H1 (cell line): Measurements from ENCODE around the gene DDX49. TPM values are rescaled to one million over a fixed set of nuclear protein-coding genes. Genes with fewer than 3 reads are reported as not detected.

Source experiments
- CTCF ChIA-PET: fragments of 300-600 bp; sonication (Branson Sonifier 250); formaldehyde crosslinking; loops from one replicate; lab custom pipeline; 2021; ENCODE audit not compliant: partially characterized antibody; lab: Charles Lee
- POLR2A ChIA-PET: fragments of 300-600 bp; sonication (Branson Sonifier 250); formaldehyde crosslinking; loops from one replicate; lab custom pipeline; 2021; ENCODE audit warnings: inconsistent platforms; ENCODE audit not compliant: partially characterized antibody; lab: Charles Lee
- DNase-seq, 2 experiments: peaks; one replicate each; pipeline versions ENCODE4 v3.0.0 to v3.0.0-alpha.2; 2010 to 2022; ENCODE audit warnings: low spot score in 2 of 2, low read depth in 1 of 2, mixed read lengths in 1 of 2
- FAIRE-seq: peaks from 2 replicates; lab custom pipeline; 2011; peaks lifted over from hg19 to GRCh38; lab: Jason Lieb, UNC
- H2AFZ ChIP-seq: 2 replicates; pipeline ENCODE4 v1.8.1; 2012; ENCODE audit warnings: low read length, inconsistent platforms
- H2AK5ac ChIP-seq: 2 replicates; pipeline ENCODE4 v1.6.1; 2013; ENCODE audit warnings: low read depth, low read length
- H2BK120ac ChIP-seq: replicated peaks from 2 replicates; pipeline ENCODE3; 2013; ENCODE audit warnings: low read depth, low read length, inconsistent platforms
- H2BK12ac ChIP-seq: 2 replicates; pipeline ENCODE4 v1.6.1; 2013; ENCODE audit warnings: low read depth, low read length
- H2BK15ac ChIP-seq: 2 replicates; pipeline ENCODE4 v1.6.1; 2013; ENCODE audit warnings: low read length
- H2BK20ac ChIP-seq: 2 replicates; pipeline ENCODE4 v1.6.1; 2013; ENCODE audit warnings: low read length
- H2BK5ac ChIP-seq: 2 replicates; pipeline ENCODE4 v1.6.1; 2013; ENCODE audit warnings: low read depth, low read length
- H3K14ac ChIP-seq: 2 replicates; pipeline ENCODE4 v1.6.1; 2013; ENCODE audit warnings: inconsistent platforms; ENCODE audit not compliant: insufficient read length
- H3K18ac ChIP-seq: 2 replicates; pipeline ENCODE4 v1.6.1; 2013; ENCODE audit warnings: low read length; ENCODE audit errors: extremely low read depth
- H3K23ac ChIP-seq: 2 replicates; pipeline ENCODE4 v1.6.1; 2013; ENCODE audit warnings: inconsistent platforms; ENCODE audit not compliant: insufficient read length
- H3K23me2 ChIP-seq: 2 replicates; pipeline ENCODE4 v1.6.1; 2013; ENCODE audit warnings: low read depth, low read length
- H3K27ac ChIP-seq: 2 replicates; pipeline ENCODE4 v1.6.1; 2011; ENCODE audit warnings: low read depth, low read length, inconsistent platforms
- H3K27me3 ChIP-seq, 4 experiments: replicated peaks in 1 of 4; 1 replicate in 1 of 4; 2 replicates in 3 of 4; pipeline versions ENCODE4 v1.6.1 to v1.8.1; 2011 to 2013; ENCODE audit warnings: low read length in 3 of 4, mild to moderate bottlenecking in 3 of 4, inconsistent platforms in 2 of 4, mixed read lengths in 2 of 4, moderate library complexity in 1 of 4; ENCODE audit not compliant: control insufficient read depth in 3 of 4, insufficient read depth in 3 of 4; ENCODE audit errors: extremely low read depth in 1 of 4
- H3K36me3 ChIP-seq, 4 experiments: 2 replicates each; pipeline versions ENCODE4 v1.6.1 to v1.8.1; 2011 to 2013; ENCODE audit warnings: mild to moderate bottlenecking in 4 of 4, low read length in 3 of 4, moderate library complexity in 2 of 4, control low read depth in 1 of 4, inconsistent platforms in 1 of 4; ENCODE audit not compliant: insufficient read depth in 4 of 4, control insufficient read depth in 2 of 4
- H3K4ac ChIP-seq: replicated peaks from 2 replicates; pipeline ENCODE3; 2013; ENCODE audit warnings: low read length, low read depth, mixed read lengths, inconsistent platforms; ENCODE audit not compliant: insufficient read length
- H3K4me1 ChIP-seq, 4 experiments: replicated peaks in 1 of 4; 1 replicate in 1 of 4; 2 replicates in 3 of 4; pipeline versions ENCODE4 v1.6.1 to v1.8.1; 2011 to 2013; ENCODE audit warnings: low read length in 3 of 4, inconsistent platforms in 2 of 4, mixed read lengths in 1 of 4; ENCODE audit not compliant: insufficient read depth in 4 of 4, control insufficient read depth in 3 of 4
- H3K4me2 ChIP-seq, 2 experiments: 2 replicates each; pipeline versions ENCODE4 v1.6.1 to v1.8.1; 2011 to 2013; ENCODE audit warnings: low read depth in 2 of 2, low read length in 2 of 2, control low read depth in 1 of 2, inconsistent platforms in 1 of 2, mild to moderate bottlenecking in 1 of 2; ENCODE audit not compliant: insufficient read depth in 1 of 2
- H3K4me3 ChIP-seq, 4 experiments: fragments of 200-600, 300-600 bp in 1 of 4; sonication (generic), shearing (Covaris generic), sonication (Bioruptor Twin) in 1 of 4; 2 replicates each; pipeline versions ENCODE4 v1.5.1 to v1.8.1; 2011 to 2016; ENCODE audit warnings: low read length in 4 of 4, low read depth in 3 of 4, control low read depth in 2 of 4, inconsistent platforms in 2 of 4, mild to moderate bottlenecking in 2 of 4, mixed read lengths in 1 of 4, moderate library complexity in 1 of 4; ENCODE audit not compliant: insufficient read depth in 2 of 4; ENCODE audit errors: extremely low read depth in 1 of 4
- H3K56ac ChIP-seq: replicated peaks from 2 replicates; pipeline ENCODE3; 2013; ENCODE audit warnings: low read depth, mild to moderate bottlenecking, mixed read lengths, low read length, inconsistent platforms; ENCODE audit not compliant: insufficient read length
- H3K79me1 ChIP-seq: 2 replicates; pipeline ENCODE4 v1.6.1; 2013; ENCODE audit warnings: low read depth, low read length, control low read depth
- H3K79me2 ChIP-seq, 2 experiments: 2 replicates each; pipeline versions ENCODE4 v1.6.1 to v1.8.1; 2012 to 2013; ENCODE audit warnings: low read length in 2 of 2, mild to moderate bottlenecking in 2 of 2, inconsistent platforms in 1 of 2; ENCODE audit not compliant: insufficient read depth in 2 of 2, control insufficient read depth in 1 of 2
- H3K9ac ChIP-seq, 4 experiments: replicated peaks in 1 of 4; 1 replicate in 1 of 4; 2 replicates in 3 of 4; pipeline versions ENCODE4 v1.6.1 to v1.8.1; 2011 to 2013; ENCODE audit warnings: low read depth in 3 of 4, low read length in 3 of 4, control low read depth in 2 of 4, mild to moderate bottlenecking in 2 of 4, moderate library complexity in 2 of 4, inconsistent platforms in 1 of 4; ENCODE audit errors: extremely low read depth in 1 of 4
- H3K9me3 ChIP-seq, 2 experiments: 2 replicates each; pipeline versions ENCODE4 v1.6.1 to v1.8.1; 2012 to 2013; ENCODE audit warnings: mild to moderate bottlenecking in 2 of 2, moderate library complexity in 2 of 2, control low read depth in 1 of 2, inconsistent platforms in 1 of 2, low read depth in 1 of 2, low read length in 1 of 2, mixed read lengths in 1 of 2; ENCODE audit not compliant: insufficient read depth in 2 of 2
- H4K20me1 ChIP-seq, 2 experiments: replicated peaks in 1 of 2; 2 replicates each; pipeline versions ENCODE3 to v1.8.1; 2011 to 2013; ENCODE audit warnings: inconsistent platforms in 2 of 2, low read length in 2 of 2, mild to moderate bottlenecking in 1 of 2; ENCODE audit not compliant: insufficient read depth in 2 of 2, control insufficient read depth in 1 of 2
- H4K5ac ChIP-seq: 2 replicates; pipeline ENCODE4 v1.6.1; 2013; ENCODE audit warnings: low read length, low read depth, mixed read lengths, inconsistent platforms; ENCODE audit not compliant: insufficient read length
- H4K8ac ChIP-seq: 2 replicates; pipeline ENCODE4 v1.8.0; 2013; ENCODE audit warnings: mild to moderate bottlenecking, moderate library complexity, low read length, inconsistent platforms; ENCODE audit not compliant: insufficient read depth; ENCODE audit errors: extremely low read depth
- H4K91ac ChIP-seq: replicated peaks from 2 replicates; pipeline ENCODE3; 2013; ENCODE audit warnings: low read length, mixed read lengths, inconsistent platforms; ENCODE audit not compliant: insufficient read length
- GABPA ChIP-seq: IDR thresholded peaks from 2 replicates; pipeline ENCODE4 v1.6.1; 2011; ENCODE audit warnings: mild to moderate bottlenecking, low read length, moderate library complexity, borderline replicate concordance; ENCODE audit not compliant: insufficient read depth
- MAX ChIP-seq: IDR thresholded peaks from 2 replicates; pipeline ENCODE4 v1.6.1; 2012; ENCODE audit warnings: inconsistent platforms
- WGBS, 2 experiments: shearing (Covaris generic) in 1 of 2; methylation state at CpG; one replicate each; pipeline versions ENCODE4 v1.1.6 to v1.1.7; 2013 to 2015; ENCODE audit warnings: low lambda C conversion rate in 2 of 2, mixed read lengths in 2 of 2, inconsistent platforms in 1 of 2, low coverage in 1 of 2, missing lambda C conversion rate in 1 of 2; ENCODE audit not compliant: insufficient replicate concordance in 2 of 2, insufficient coverage in 1 of 2, insufficient read length in 1 of 2; ENCODE audit errors: extremely low coverage in 1 of 2, missing lambda C conversion rate in 1 of 2; 5-methylcytosine and 5-hydroxymethylcytosine counted together
- polyA plus RNA-seq, 7 experiments: library from polyadenylated mRNA; depleted of rRNA in 3 of 7; stranded (reverse) in 5 of 7; unstranded in 2 of 7; fragments of >200 nt in 5 of 7; fragments of 200-250 nt in 2 of 7; gene quantifications; 1 replicate in 5 of 7; 2 replicates in 1 of 7; 4 replicates in 1 of 7; pipeline versions ENCODE4 v1.2.1 to v1.2.3, GENCODE V29; 2011 to 2013; ENCODE audit warnings: missing spikeins in 2 of 7, mixed read lengths in 2 of 7
- total RNA-seq: library from RNA; stranded (reverse); fragmentation: NEBNext Ultra II Directional; extraction: Animal tissue kit (Norgen Biotek cat#: 25700); gene quantifications from 2 replicates; pipeline ENCODE4 v1.2.1, GENCODE V29; 2021

The DDX49 gene
- total and polyA plus RNA-seq, 2 of the 8 experiments (the other 6 are each of a cell fraction or from before 2014, with no cell fraction given), result 41.3 to 46.5 TPM

- H4K8ac ChIP-seq, result no peak overlapping the region
- no peak overlapping the region for H2BK5ac ChIP-seq
- H2BK15ac ChIP-seq, result no peak overlapping the region
- no peak overlapping the region for H3K4ac ChIP-seq
- H3K14ac ChIP-seq, result no peak overlapping the region
- no peak overlapping the region for H4K5ac ChIP-seq
- no peak overlapping the region for H3K27ac ChIP-seq
- H3K4me3 ChIP-seq, result peak overlapping the region in 2 of 4 experiments; percentile 11 to 49; a peak in 3 of 8 replicates
- no peak for TF ChIP-seq GABPA
- TF ChIP-seq MAX, result peak; percentile 16
- H3K79me1 ChIP-seq, result no peaks in the 10 kb centered on the region; the same call in 1 of the 2 replicates
- FAIRE-seq (no peak), DNase-seq (peak in 1 of 2 experiments; percentile 96)
- H3K56ac ChIP-seq, result no peak overlapping the region
- no peaks in the 10 kb centered on the region for H3K9me3 ChIP-seq
- H3K4me2 ChIP-seq, result peak overlapping the region; percentile 57 to 59
- CTCF ChIA-PET, result interaction anchor here (0.9 to 1.5 kb wide), 2 partner anchors 25 to 126 kb away, joined by 3 to 4 read pairs; partner anchors contain the start of gene CERS1
- H3K36me3 ChIP-seq, result peaks cover 6 to 16% (median 12%) of the 10 kb centered on the region in 4 experiments; a peak in 6 of 8 replicates
- peaks cover 0 to 2% (median 0%) of the 10 kb centered on the region in 4 experiments; a peak in 1 of 7 replicates for H3K27me3 ChIP-seq
- peaks cover 0 to 13% (median 4%) of the 10 kb centered on the region in 4 experiments; a peak in 4 of 7 replicates for H3K4me1 ChIP-seq
- H2BK120ac ChIP-seq, result no peak overlapping the region
- peaks cover 5 to 10% of the 10 kb centered on the region in 2 experiments for H4K20me1 ChIP-seq
- H3K23ac ChIP-seq, result no peak overlapping the region
- POLR2A ChIA-PET, result interaction anchor here (1.1 to 1.4 kb wide), 4 partner anchors 16 to 197 kb away, joined by 3 to 4 read pairs (median 3); no protein-coding TSS in a partner anchor
- no peak overlapping the region for H2AK5ac ChIP-seq
- no peak overlapping the region for H2BK20ac ChIP-seq
- H3K18ac ChIP-seq, result no peak overlapping the region
- H4K91ac ChIP-seq, result no peak overlapping the region
- H3K79me2 ChIP-seq, result no peaks in the 10 kb centered on the region
- no peak overlapping the region for H3K9ac ChIP-seq
- peaks cover 4% of the 10 kb centered on the region; the same call in 1 of the 2 replicates for H3K23me2 ChIP-seq
- no peak overlapping the region for H2AFZ ChIP-seq
- 62% methylated on average over 27 of the region's 62 CpGs; no CpG with 5 or more reads in 1 of the 2 experiments for WGBS, 2 experiments
- no peak overlapping the region for H2BK12ac ChIP-seq
These were observed 49.6 kb upstream of the DDX49 start for GRCh38 chr19:18869781-18870530.
